ENCODE data around the gene SLC23A1. TPM values are rescaled to one million over a fixed set of nuclear protein-coding genes. Genes with fewer than 3 reads are reported as not detected.

Gene SLC23A1
- total and polyA plus RNA-seq, 2 donors (not counting 1 experiment from before 2014, with no cell fraction given), result 5.8 to 9.6 TPM

- ATAC-seq (ENCODE audit: low read depth) (no peak), DNase-seq (no peak)
- Histone ChIP-seq H4K20me1 (ENCODE audit: control insufficient read depth, insufficient read depth, low read length, poor library complexity, severe bottlenecking) (peaks cover 7% of the 10 kb centered on the region), H3K4me2 (replicated peaks; ENCODE audit: low read depth, low read length, poor library complexity, severe bottlenecking) (peak overlapping the region; percentile 91), H3K27me3 (replicated peaks in 1 of 4; ENCODE audit: control extremely low read depth in 1 of 4, control insufficient read depth in 3 of 4, insufficient read depth in 4 of 4, low read length in 3 of 4) (no peaks in the 10 kb centered on the region), H3K4me3 (ENCODE audit: control extremely low read depth in 1 of 5, extremely low read depth in 1 of 5, insufficient read depth in 1 of 5, low read depth in 2 of 5, low read length in 4 of 5) (peak overlapping the region; percentile 69 to 90 (median 80)), H3K9ac (ENCODE audit: low read length) (peak overlapping the region; percentile 70), H3K9me3 (ENCODE audit: control extremely low read depth in 1 of 3, control insufficient read depth in 2 of 3, insufficient read depth in 1 of 3, low read length in 2 of 3) (peaks cover 0 to 4% (median 0%) of the 10 kb centered on the region in 3 donors), H3K27ac (ENCODE audit: low read length in 2 of 2) (peak overlapping the region in 1 of 2 donors; percentile 60), H3K36me3 (replicated peaks in 1 of 2; ENCODE audit: control extremely low read depth in 1 of 2, control insufficient read depth in 1 of 2, extremely low read depth in 1 of 2, insufficient read depth in 2 of 2, low read length in 1 of 2) (no peaks in the 10 kb centered on the region), H3K4me1 (ENCODE audit: control insufficient read depth in 2 of 2, insufficient read depth in 2 of 2, low read length in 2 of 2) (peaks cover 39 to 52% of the 10 kb centered on the region in 2 donors), H2AFZ (ENCODE audit: insufficient read depth, low read depth, low read length, poor library complexity, severe bottlenecking) (peak overlapping the region; percentile 88), H3K79me2 (ENCODE audit: control insufficient read depth, insufficient read depth, low read length) (peaks cover 21% of the 10 kb centered on the region)
- ChIA-PET CTCF (interaction anchor here (1.0 to 2.7 kb wide), 8 partner anchors 10 to 568 kb away, joined by 3 to 16 read pairs (median 4); partner anchors contain the start of genes MATR3, PAIP2 and SPATA24), POLR2A (interaction anchor here (0.6 to 8.4 kb wide), 4 partner anchors 10 to 100 kb away, joined by 3 to 70 read pairs (median 4); partner anchors contain the start of genes MATR3, PAIP2 and SPATA24)
- Mint-ChIP-seq H3K4me1 (peaks cover 39% of the 10 kb centered on the region), H3K9me3 (ENCODE audit: insufficient read depth) (no peaks in the 10 kb centered on the region), H3K27me3 (no peaks in the 10 kb centered on the region), H3K4me3 (peak overlapping the region; percentile 99), H3K27ac (peak overlapping the region; percentile 93)
- 10% methylated on average over 49 of the region's 49 CpGs for WGBS (ENCODE audit: insufficient coverage)
- TF ChIP-seq CTCF (IDR thresholded peaks at IDR 0.05), result no peak
- TF ChIP-seq EZH2 (IDR thresholded peaks at IDR 0.05; ENCODE audit: borderline replicate concordance, insufficient read depth, low read depth, low read length, poor library complexity, severe bottlenecking), result no peak
- intact Hi-C loops (cut with micrococcal nuclease), result loop anchor here (1.0 to 5.0 kb wide), 4 partner anchors 11 to 816 kb away; partner anchors contain the start of genes DNAJC18, HSPA9 and SPATA24
These were observed 10.5 kb upstream of the SLC23A1 start for GRCh38 chr5:139393497-139394122.
